Calu3 (cell line): ENCODE data around the gene SSNA1. TPM values are rescaled to one million over a fixed set of nuclear protein-coding genes. Genes with fewer than 3 reads are reported as not detected.

Experiments used
- BruUV-seq: library from RNA; stranded (reverse); fragments of 400-500 nt; replicated peaks from 2 replicates; lab custom pipeline; 2021; lab: Mats Ljungman, UMichigan
- CTCF ChIA-PET: fragments of 300-600 bp; sonication (Branson Sonifier 250); formaldehyde crosslinking; loops from one replicate; lab custom pipeline; 2022; ENCODE audit warnings: antibody characterized with exemption; lab: Charles Lee
- DNase-seq: peaks from one replicate; pipeline ENCODE4 v3.0.0; 2022
- H3K27ac Mint-ChIP-seq: one replicate; pipeline ENCODE4 v1.8.0; 2022; ENCODE audit warnings: mixed read lengths; ENCODE audit not compliant: unreplicated experiment
- H3K27me3 Mint-ChIP-seq: one replicate; pipeline ENCODE4 v1.8.0; 2022; ENCODE audit warnings: mixed read lengths; ENCODE audit not compliant: unreplicated experiment
- H3K36me3 Mint-ChIP-seq: one replicate; pipeline ENCODE4 v1.8.0; 2022; ENCODE audit warnings: mild to moderate bottlenecking, moderate library complexity, mixed read lengths; ENCODE audit not compliant: insufficient read depth, unreplicated experiment
- H3K4me1 Mint-ChIP-seq: one replicate; pipeline ENCODE4 v1.8.0; 2022; ENCODE audit warnings: mild to moderate bottlenecking, low read depth, mixed read lengths; ENCODE audit not compliant: unreplicated experiment
- H3K4me3 Mint-ChIP-seq: one replicate; pipeline ENCODE4 v1.8.0; 2022; ENCODE audit warnings: mild to moderate bottlenecking, low read depth, moderate library complexity, mixed read lengths; ENCODE audit not compliant: unreplicated experiment
- H3K9me3 Mint-ChIP-seq: one replicate; pipeline ENCODE4 v1.8.0; 2022; ENCODE audit warnings: low read depth, mixed read lengths; ENCODE audit not compliant: unreplicated experiment
- CTCF ChIP-seq: fragments of 200-600 bp; IDR thresholded peaks from one replicate; pipeline ENCODE4 v1.8.0; 2022; ENCODE audit warnings: antibody characterized with exemption; ENCODE audit not compliant: unreplicated experiment
- intact Hi-C: fragments of 100-400 bp; cut with micrococcal nuclease; formaldehyde crosslinking; loops from one replicate; pipeline ENCODE4 v1.10.0; 2022; ENCODE audit not compliant: unreplicated experiment
- total RNA-seq: library from RNA; stranded (reverse); gene quantifications from 2 replicates; pipeline ENCODE4 v1.2.3, GENCODE V29; 2022

Gene SSNA1
- total RNA-seq, 1 experiment from 2014 or later: 41.9 TPM

GRCh38 chr9:137176302-137177182 is 11.9 kb upstream of the SSNA1 start:
- intact Hi-C loops: loop anchor here (5.0 kb wide), 1 partner anchor 51 kb away; the partner anchor contains the start of genes CYSRT1 and RNF224
- no TSS peak for BruUV-seq
- H3K36me3 Mint-ChIP-seq: peaks cover 8% of the 10 kb centered on the region
- no peak overlapping the region for H3K4me3 Mint-ChIP-seq
- DNase-seq: peak; percentile 51
- H3K9me3 Mint-ChIP-seq: no peaks in the 10 kb centered on the region
- peaks cover 9% of the 10 kb centered on the region for H3K4me1 Mint-ChIP-seq
- H3K27ac Mint-ChIP-seq: no peak overlapping the region
- TF ChIP-seq CTCF: no peak
- H3K27me3 Mint-ChIP-seq: peaks cover 11% of the 10 kb centered on the region
- CTCF ChIA-PET: interaction anchor here (0.5 to 1.3 kb wide), 5 partner anchors 45 to 90 kb away, joined by 3 to 8 read pairs (median 3); partner anchors contain the start of gene RNF224

- Mint-ChIP-seq H3K27ac (no peak overlapping the region), H3K4me3 (no peak overlapping the region), H3K36me3 (peaks cover 11% of the 10 kb centered on the region), H3K27me3 (peaks cover 4% of the 10 kb centered on the region), H3K4me1 (peaks cover 9% of the 10 kb centered on the region), H3K9me3 (no peaks in the 10 kb centered on the region)
- no peak for DNase-seq
- BruUV-seq: no TSS peak
- no peak for TF ChIP-seq CTCF
- CTCF ChIA-PET: no interaction called here
- intact Hi-C loops: loop anchor here (5.0 kb wide), 1 partner anchor 49 kb away; the partner anchor contains the start of genes CYSRT1 and RNF224
Measured at GRCh38 chr9:137178201-137178938, 10.1 kb upstream of the SSNA1 start.

- H3K27ac Mint-ChIP-seq: no peak overlapping the region
- TF ChIP-seq CTCF: no peak
- BruUV-seq: no TSS peak
- intact Hi-C loops: loop anchor here (5.0 kb wide), 1 partner anchor 48 kb away; the partner anchor contains the start of genes CYSRT1 and RNF224
- H3K9me3 Mint-ChIP-seq: no peaks in the 10 kb centered on the region
- CTCF ChIA-PET: no interaction called here
- peaks cover 14% of the 10 kb centered on the region for H3K36me3 Mint-ChIP-seq
- H3K27me3 Mint-ChIP-seq: no peaks in the 10 kb centered on the region
- peaks cover 9% of the 10 kb centered on the region for H3K4me1 Mint-ChIP-seq
- H3K4me3 Mint-ChIP-seq: no peak overlapping the region
- no peak for DNase-seq
Measured at GRCh38 chr9:137178939-137179630, 9.4 kb upstream of the SSNA1 start.

DNA sequence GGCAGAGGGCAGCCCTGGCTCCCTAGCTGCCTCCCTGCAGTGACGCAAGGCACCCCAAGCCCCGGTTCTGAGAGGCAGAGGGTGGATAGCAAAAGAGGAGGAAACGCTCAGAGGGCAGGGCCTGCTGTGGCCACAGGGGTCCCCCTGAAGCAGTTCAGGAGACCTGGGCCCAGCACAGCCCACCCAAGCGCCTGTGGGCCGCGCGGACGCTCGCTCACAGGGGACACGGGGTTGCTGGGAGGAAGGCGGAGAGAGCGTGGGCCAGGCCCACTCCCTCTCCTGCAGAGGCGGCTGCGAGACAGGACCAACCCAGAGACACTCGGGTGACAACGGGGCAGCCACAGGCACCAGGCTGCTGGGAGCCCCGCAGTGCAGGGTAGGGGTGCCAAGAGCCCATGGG is 8.7 kb upstream of the SSNA1 start:
- DNase-seq: no peak

More for the DNA sequence above, 8.7 kb upstream of the SSNA1 start:
- TF ChIP-seq CTCF: no peak
- intact Hi-C loops: loop anchor here (5.0 kb wide), 1 partner anchor 48 kb away; the partner anchor contains the start of genes CYSRT1 and RNF224
- Mint-ChIP-seq H3K27me3 (no peaks in the 10 kb centered on the region), H3K27ac (no peak overlapping the region), H3K4me1 (peaks cover 9% of the 10 kb centered on the region), H3K36me3 (peaks cover 19% of the 10 kb centered on the region), H3K4me3 (no peak overlapping the region), H3K9me3 (no peaks in the 10 kb centered on the region)
- CTCF ChIA-PET: no interaction called here
- no TSS peak for BruUV-seq
